Suprapubic skin (tissue), 4 donors: Measurements from ENCODE around the gene SPIRE2. TPM values are rescaled to one million over a fixed set of nuclear protein-coding genes. Genes with fewer than 3 reads are reported as not detected.

ENCODE experiments used
- DNase-seq, 2 donors: peaks; one replicate each; pipeline ENCODE4 v3.0.0-alpha.2; 2019; ENCODE audit warnings: low spot score in 2 of 2
- H3K27ac ChIP-seq: fragments of 200-600 bp; sonication (generic); one replicate; pipeline ENCODE4 v1.5.1; 2019
- H3K27me3 ChIP-seq: fragments of 200-600 bp; sonication (generic); one replicate; pipeline ENCODE4 v1.5.1; 2019
- H3K36me3 ChIP-seq: fragments of 200-600 bp; sonication (generic); one replicate; pipeline ENCODE4 v1.5.1; 2019
- H3K4me1 ChIP-seq: fragments of 200-600 bp; sonication (generic); one replicate; pipeline ENCODE4 v1.5.1; 2019
- H3K4me3 ChIP-seq: fragments of 200-600 bp; sonication (generic); one replicate; pipeline ENCODE4 v1.5.1; 2019; ENCODE audit warnings: mild to moderate bottlenecking
- H3K9me3 ChIP-seq: fragments of 200-600 bp; sonication (generic); one replicate; pipeline ENCODE4 v1.5.1; 2019
- EP300 ChIP-seq: sonication (generic); formaldehyde crosslinking; IDR thresholded peaks from one replicate; pipeline ENCODE4 v1.6.1; 2017; ENCODE audit warnings: antibody characterized with exemption
- POLR2A ChIP-seq, 2 donors: fragments of 450-650 bp; IDR thresholded peaks; one replicate each; pipeline ENCODE4 v1.6.1; 2017; ENCODE audit warnings: antibody characterized with exemption in 2 of 2, mild to moderate bottlenecking in 2 of 2, moderate library complexity in 2 of 2
- POLR2AphosphoS5 ChIP-seq, 3 donors: sonication (generic); formaldehyde crosslinking; IDR thresholded peaks; one replicate each; pipeline ENCODE4 v1.6.1; 2017; ENCODE audit warnings: antibody characterized with exemption in 3 of 3
- WGBS: methylation state at CpG from one replicate; pipeline ENCODE4 v1.1.5; 2018; 5-methylcytosine and 5-hydroxymethylcytosine counted together
- total RNA-seq, 4 donors: library from RNA; depleted of rRNA; stranded (reverse); fragments of >200 nt; gene quantifications; one replicate each; pipeline ENCODE4 v1.1.0, GENCODE V29; 2016
- TF ChIP-seq, protein P1 (sequence below), 2 donors: fragments of 200-600 bp in 1 of 2; fragments of 450-650 bp in 1 of 2; sonication (generic) in 1 of 2; IDR thresholded peaks; one replicate each; pipeline ENCODE4 v1.5.1; 2016 to 2019; ENCODE audit warnings: antibody characterized with exemption in 2 of 2, mild to moderate bottlenecking in 1 of 2, moderate library complexity in 1 of 2

The SPIRE2 gene
- total RNA-seq, 4 donors from 2014 or later: 4.5 to 6.6 (median 5.5) TPM

DNA sequence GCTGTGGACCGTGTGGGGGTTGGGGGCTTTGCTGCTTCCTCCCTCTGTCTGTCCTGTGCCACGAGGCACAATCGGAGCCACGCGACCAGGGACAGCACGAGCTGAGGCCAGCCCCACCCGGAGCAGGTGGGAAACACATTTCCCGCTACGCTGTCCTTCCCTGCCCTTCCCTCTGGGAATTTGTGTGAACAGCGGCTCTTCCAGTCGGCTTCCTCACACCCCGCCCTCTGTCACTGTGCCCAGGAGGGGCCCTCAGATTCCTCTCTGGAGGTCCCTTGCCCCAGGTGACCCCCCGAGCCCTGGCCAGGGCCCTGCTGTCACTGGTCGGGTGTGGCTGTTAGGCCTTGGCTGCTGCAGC lies 19.6 kb downstream of the SPIRE2 start:
- DNase-seq: no peak
- no peak for TF ChIP-seq EP300
- TF ChIP-seq POLR2AphosphoS5 (IDR thresholded peaks at IDR 0.05): no peak
- no peak for TF ChIP-seq POLR2A (IDR thresholded peaks at IDR 0.05)
- TF ChIP-seq, protein P1, sequence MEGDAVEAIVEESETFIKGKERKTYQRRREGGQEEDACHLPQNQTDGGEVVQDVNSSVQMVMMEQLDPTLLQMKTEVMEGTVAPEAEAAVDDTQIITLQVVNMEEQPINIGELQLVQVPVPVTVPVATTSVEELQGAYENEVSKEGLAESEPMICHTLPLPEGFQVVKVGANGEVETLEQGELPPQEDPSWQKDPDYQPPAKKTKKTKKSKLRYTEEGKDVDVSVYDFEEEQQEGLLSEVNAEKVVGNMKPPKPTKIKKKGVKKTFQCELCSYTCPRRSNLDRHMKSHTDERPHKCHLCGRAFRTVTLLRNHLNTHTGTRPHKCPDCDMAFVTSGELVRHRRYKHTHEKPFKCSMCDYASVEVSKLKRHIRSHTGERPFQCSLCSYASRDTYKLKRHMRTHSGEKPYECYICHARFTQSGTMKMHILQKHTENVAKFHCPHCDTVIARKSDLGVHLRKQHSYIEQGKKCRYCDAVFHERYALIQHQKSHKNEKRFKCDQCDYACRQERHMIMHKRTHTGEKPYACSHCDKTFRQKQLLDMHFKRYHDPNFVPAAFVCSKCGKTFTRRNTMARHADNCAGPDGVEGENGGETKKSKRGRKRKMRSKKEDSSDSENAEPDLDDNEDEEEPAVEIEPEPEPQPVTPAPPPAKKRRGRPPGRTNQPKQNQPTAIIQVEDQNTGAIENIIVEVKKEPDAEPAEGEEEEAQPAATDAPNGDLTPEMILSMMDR (IDR thresholded peaks at IDR 0.05): no peak
- WGBS: 59% methylated on average over 7 of the region's 14 CpGs
- H3K36me3 ChIP-seq: no peaks in the 10 kb centered on the region
- H3K27ac ChIP-seq: no peak overlapping the region
- H3K9me3 ChIP-seq: no peaks in the 10 kb centered on the region
- H3K4me3 ChIP-seq: no peak overlapping the region
- H3K4me1 ChIP-seq: no peaks in the 10 kb centered on the region
- no peaks in the 10 kb centered on the region for H3K27me3 ChIP-seq

DNA sequence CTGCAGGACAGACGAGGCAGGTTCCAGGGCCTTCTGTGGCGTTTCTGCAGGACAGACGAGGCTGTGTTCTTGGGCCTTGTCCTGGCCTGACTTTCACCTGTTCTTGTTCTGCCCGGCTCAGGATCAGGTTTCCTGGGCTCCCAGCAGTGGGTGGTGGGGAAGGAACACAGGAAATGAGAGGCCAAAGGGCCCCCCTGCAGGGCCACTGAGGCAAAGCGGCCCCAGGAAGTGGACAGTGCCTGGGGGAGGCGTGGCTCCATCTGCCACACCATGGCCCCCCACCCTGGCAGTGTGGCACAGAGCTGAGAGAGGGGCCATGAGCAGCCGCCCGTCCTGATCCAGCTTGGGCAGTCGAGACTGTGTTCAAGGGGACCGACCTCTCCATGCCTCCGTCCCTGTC lies 20.7 kb downstream of the SPIRE2 start:
- Histone ChIP-seq H3K36me3 (no peaks in the 10 kb centered on the region), H3K4me3 (no peak overlapping the region), H3K27ac (no peak overlapping the region), H3K27me3 (no peaks in the 10 kb centered on the region), H3K4me1 (no peaks in the 10 kb centered on the region), H3K9me3 (no peaks in the 10 kb centered on the region)
- DNase-seq: no peak
- TF ChIP-seq EP300: no peak
- TF ChIP-seq POLR2A (IDR thresholded peaks at IDR 0.05): no peak
- TF ChIP-seq, protein P1 (IDR thresholded peaks at IDR 0.05): no peak
- TF ChIP-seq POLR2AphosphoS5 (IDR thresholded peaks at IDR 0.05): no peak
- 90% methylated on average over 11 of the region's 11 CpGs for WGBS

DNA sequence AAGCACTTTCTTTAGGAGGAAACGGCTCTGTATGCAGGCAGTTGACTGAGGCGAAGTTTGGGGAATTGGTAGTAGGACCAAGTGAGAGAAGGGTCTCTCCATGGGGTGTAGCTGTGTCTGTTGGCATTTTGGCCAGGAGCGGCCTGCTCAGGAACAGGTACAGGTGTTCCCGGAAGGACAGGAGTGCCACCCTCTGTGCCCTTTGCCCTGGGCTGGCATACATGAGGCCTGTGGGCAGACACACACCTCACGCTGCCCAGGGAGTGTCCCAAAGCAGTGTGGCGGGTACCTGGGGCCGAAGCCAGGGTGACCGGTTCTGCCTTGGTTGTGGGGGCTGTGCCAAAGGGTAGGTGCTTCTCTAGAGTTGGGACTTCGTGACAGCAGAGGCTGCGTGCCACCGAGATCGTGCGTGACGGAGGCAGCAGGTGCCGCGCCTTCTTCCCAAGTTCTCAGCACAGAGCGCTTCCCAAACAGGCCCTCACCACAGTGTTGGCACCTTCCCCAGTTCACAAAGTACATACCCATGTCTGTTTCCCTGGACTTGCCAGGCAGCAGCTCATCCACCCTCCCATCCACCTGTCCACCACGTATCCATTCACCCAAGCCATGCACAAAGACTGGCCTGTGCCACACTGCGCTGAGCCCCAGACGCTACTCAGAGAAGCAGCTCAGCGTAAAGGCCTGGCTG lies 25.2 kb downstream of the SPIRE2 start:
- no peaks in the 10 kb centered on the region for H3K27me3 ChIP-seq
- 95% methylated on average over 12 of the region's 21 CpGs for WGBS

DNA sequence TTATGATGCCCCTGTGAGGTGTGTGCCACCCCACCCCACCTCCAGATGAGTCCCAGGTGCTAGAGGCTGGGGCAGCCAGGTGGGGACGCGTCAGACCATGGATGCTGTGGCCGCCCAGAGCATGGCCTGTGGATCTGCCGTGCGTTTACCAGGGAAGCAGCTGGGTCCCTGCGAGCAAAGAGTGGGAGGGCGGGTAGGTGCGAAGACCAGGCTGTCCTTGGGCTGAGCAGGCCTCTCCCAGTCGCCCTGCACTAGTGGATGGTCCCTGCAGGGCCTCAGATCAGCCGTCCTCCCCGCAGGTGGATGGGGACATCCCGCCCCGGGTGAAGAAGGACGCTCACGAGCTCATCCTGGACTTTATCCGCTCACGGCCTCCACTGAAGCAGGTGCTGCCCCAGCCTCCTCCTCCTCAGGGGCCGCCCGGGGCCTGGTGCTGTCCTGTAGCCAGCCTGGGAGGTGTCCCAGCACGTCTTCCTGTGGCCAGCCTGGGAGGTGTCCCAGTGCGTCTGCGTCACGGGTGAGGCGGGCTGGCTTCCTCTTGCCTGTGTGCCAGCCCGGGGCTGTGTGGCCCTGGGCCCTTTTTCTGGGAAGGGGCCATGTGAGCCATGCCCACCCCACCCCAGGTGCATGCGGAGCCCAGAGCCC lies 27.1 kb downstream of the SPIRE2 start:
- no peak for DNase-seq
- no peaks in the 10 kb centered on the region for H3K9me3 ChIP-seq
- H3K27ac ChIP-seq: no peak overlapping the region
- 93% methylated on average over 19 of the region's 26 CpGs for WGBS
- no peak overlapping the region for H3K4me3 ChIP-seq
- no peaks in the 10 kb centered on the region for H3K4me1 ChIP-seq
- H3K27me3 ChIP-seq: no peaks in the 10 kb centered on the region
- TF ChIP-seq EP300 (no peak), POLR2A (IDR thresholded peaks at IDR 0.05) (no peak), POLR2AphosphoS5 (IDR thresholded peaks at IDR 0.05) (no peak)
- TF ChIP-seq, protein P1 (IDR thresholded peaks at IDR 0.05): no peak
- no peaks in the 10 kb centered on the region for H3K36me3 ChIP-seq

More for the DNA sequence above, 25.2 kb downstream of the SPIRE2 start:
- H3K27ac ChIP-seq: no peak overlapping the region
- no peaks in the 10 kb centered on the region for H3K36me3 ChIP-seq
- H3K9me3 ChIP-seq: no peaks in the 10 kb centered on the region
- H3K4me3 ChIP-seq: no peak overlapping the region
- TF ChIP-seq POLR2A (IDR thresholded peaks at IDR 0.05) (no peak), POLR2AphosphoS5 (IDR thresholded peaks at IDR 0.05) (no peak), EP300 (no peak)
- TF ChIP-seq, protein P1 (IDR thresholded peaks at IDR 0.05): no peak
- no peak for DNase-seq
- H3K4me1 ChIP-seq: no peaks in the 10 kb centered on the region

DNA sequence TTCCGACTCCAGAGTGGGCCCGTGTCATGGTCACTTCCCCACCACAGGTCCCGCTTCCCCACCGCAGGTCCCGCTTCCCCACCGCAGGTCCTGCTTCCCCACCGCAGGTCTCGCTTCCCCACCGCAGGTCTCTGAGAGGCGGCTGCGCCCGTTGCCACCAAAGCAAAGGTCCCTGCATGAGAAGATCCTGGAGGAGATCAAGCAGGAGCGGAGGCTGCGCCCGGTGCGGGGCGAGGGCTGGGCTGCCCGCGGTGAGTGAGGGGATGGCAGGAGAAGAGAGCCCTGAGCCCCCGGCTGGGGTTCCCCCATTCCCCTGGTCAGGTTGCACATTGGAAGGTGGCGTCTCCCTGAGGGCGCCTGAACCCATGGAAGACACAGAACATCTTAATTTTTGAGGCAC lies 27.7 kb downstream of the SPIRE2 start:
- Histone ChIP-seq H3K4me3 (no peak overlapping the region), H3K27me3 (no peaks in the 10 kb centered on the region), H3K27ac (no peak overlapping the region), H3K4me1 (peaks cover 4% of the 10 kb centered on the region), H3K9me3 (no peaks in the 10 kb centered on the region), H3K36me3 (no peaks in the 10 kb centered on the region)
- no peak for DNase-seq
- WGBS: 89% methylated on average over 22 of the region's 22 CpGs
- no peak for TF ChIP-seq POLR2AphosphoS5 (IDR thresholded peaks at IDR 0.05)
- no peak for TF ChIP-seq EP300
- TF ChIP-seq POLR2A (IDR thresholded peaks at IDR 0.05): no peak
- TF ChIP-seq, protein P1 (IDR thresholded peaks at IDR 0.05): no peak
